Measurements from ENCODE around the gene DNTT.

DNTT gene

DNA sequence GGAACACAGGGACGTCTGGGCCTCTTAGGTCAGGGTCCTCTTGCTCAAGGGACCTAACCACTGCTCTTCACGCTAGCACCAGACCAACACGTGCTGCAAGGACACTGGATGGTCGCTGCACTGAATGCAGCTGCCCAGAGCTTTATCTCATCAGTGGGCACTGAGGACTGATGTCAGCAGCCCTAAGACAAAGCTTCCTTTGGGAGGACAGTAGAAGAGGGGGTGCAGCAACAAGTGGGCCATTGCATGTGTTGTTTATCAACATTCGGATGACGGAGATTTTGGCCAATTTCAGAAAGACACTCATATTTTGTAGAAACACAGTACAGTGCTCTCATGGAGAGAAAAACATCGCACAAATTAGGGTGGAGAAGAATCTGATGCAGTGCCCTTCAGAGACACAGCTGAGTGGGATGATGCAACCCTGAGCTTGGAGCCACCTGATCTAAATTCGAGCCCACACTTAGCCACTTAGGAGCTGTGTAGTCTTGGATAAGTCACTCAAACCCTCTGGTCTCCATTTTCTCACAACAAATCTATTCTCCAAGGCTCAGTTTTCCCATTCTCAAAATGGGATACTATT lies 52.9 kb downstream of the DNTT start:
- no peak overlapping the region for H3K4me3 ChIP-seq
- no peak for DNase-seq (ENCODE audit: low read depth, low spot score)
- no peak overlapping the region for H3K9ac ChIP-seq (ENCODE audit: insufficient read length)
- no peaks in the 10 kb centered on the region for H3K36me3 ChIP-seq (ENCODE audit: insufficient read depth, low read length)
- TF ChIP-seq EZH2 (IDR thresholded peaks at IDR 0.05) = no peak
- no peak for TF ChIP-seq POLR2AphosphoS5 (IDR thresholded peaks at IDR 0.05; ENCODE audit: borderline replicate concordance, low read depth, low read length)
- no peak for TF ChIP-seq FOXP2 (optimal IDR thresholded peaks at IDR 0.05; ENCODE audit: control extremely low read depth, extremely low read length, insufficient read depth)
- no peak overlapping the region for H3K27ac ChIP-seq
- no peaks in the 10 kb centered on the region for H3K9me3 ChIP-seq (ENCODE audit: low read depth, low read length)

GRCh38 chr10:96358851-96359540 lies 54.8 kb downstream of the DNTT start, which contains the start of gene OPALIN:
OPALIN (minus strand) TSS chr10:96359002; CDS start chr10:96358896, 106 bp downstream.
- no peak within 1 kb of the TSS for H3K4me3 ChIP-seq
- TF ChIP-seq EZH2 (IDR thresholded peaks at IDR 0.05) (no peak), POLR2AphosphoS5 (IDR thresholded peaks at IDR 0.05; ENCODE audit: borderline replicate concordance, low read depth, low read length) (no peak), FOXP2 (optimal IDR thresholded peaks at IDR 0.05; ENCODE audit: control extremely low read depth, extremely low read length, insufficient read depth) (no peak)
- H3K27ac ChIP-seq = no peak within 1 kb of the TSS
- no peaks in the 10 kb centered on the region for H3K36me3 ChIP-seq (ENCODE audit: insufficient read depth, low read length)
- no peak within 1 kb of the TSS for H3K9ac ChIP-seq (ENCODE audit: insufficient read length)
- no peak for DNase-seq (ENCODE audit: low read depth, low spot score)
- no peaks in the 10 kb centered on the region for H3K9me3 ChIP-seq (ENCODE audit: low read depth, low read length)

GRCh38 chr10:96359616-96360015 lies 55.4 kb downstream of the DNTT start:
- TF ChIP-seq EZH2 (IDR thresholded peaks at IDR 0.05) = no peak
- TF ChIP-seq POLR2AphosphoS5 (IDR thresholded peaks at IDR 0.05; ENCODE audit: borderline replicate concordance, low read depth, low read length) = no peak
- no peak for TF ChIP-seq FOXP2 (optimal IDR thresholded peaks at IDR 0.05; ENCODE audit: control extremely low read depth, extremely low read length, insufficient read depth)
- no peak overlapping the region for H3K9ac ChIP-seq (ENCODE audit: insufficient read length)
- no peak for DNase-seq (ENCODE audit: low read depth, low spot score)
- H3K36me3 ChIP-seq (ENCODE audit: insufficient read depth, low read length) = no peaks in the 10 kb centered on the region
- H3K27ac ChIP-seq = no peak overlapping the region
- H3K4me3 ChIP-seq = no peak overlapping the region
- H3K9me3 ChIP-seq (ENCODE audit: low read depth, low read length) = no peaks in the 10 kb centered on the region

DNA sequence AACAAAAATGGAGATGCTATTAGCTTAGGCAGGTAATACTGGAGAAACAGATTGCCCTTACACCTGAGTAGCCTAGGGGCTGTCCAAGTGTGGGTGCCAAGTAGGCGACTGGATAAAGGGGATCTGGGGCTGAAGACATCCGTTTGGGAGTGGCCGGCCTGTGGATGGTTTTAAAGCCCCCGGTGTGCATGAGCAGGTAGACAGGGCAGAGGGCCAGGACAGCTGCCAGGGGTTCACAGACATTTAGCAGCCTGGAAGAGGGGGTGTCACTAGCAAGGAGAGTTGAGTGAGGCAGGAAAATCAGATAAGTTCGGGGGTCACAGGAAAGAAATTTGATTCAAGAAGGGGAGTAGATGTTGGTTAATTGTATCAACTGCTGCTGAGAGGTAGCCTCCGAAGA lies 56.1 kb downstream of the DNTT start:
- TF ChIP-seq POLR2AphosphoS5 (IDR thresholded peaks at IDR 0.05; ENCODE audit: borderline replicate concordance, low read depth, low read length) = no peak
- TF ChIP-seq EZH2 (IDR thresholded peaks at IDR 0.05) = no peak
- no peak for TF ChIP-seq FOXP2 (optimal IDR thresholded peaks at IDR 0.05; ENCODE audit: control extremely low read depth, extremely low read length, insufficient read depth)

GRCh38 chr10:96360766-96361165 lies 56.5 kb downstream of the DNTT start:
- H3K4me3 ChIP-seq = no peak overlapping the region
- no peaks in the 10 kb centered on the region for H3K9me3 ChIP-seq (ENCODE audit: low read depth, low read length)
- H3K27ac ChIP-seq = no peak overlapping the region
- no peak for DNase-seq (ENCODE audit: low read depth, low spot score)
- H3K36me3 ChIP-seq (ENCODE audit: insufficient read depth, low read length) = no peaks in the 10 kb centered on the region
- no peak for TF ChIP-seq POLR2AphosphoS5 (IDR thresholded peaks at IDR 0.05; ENCODE audit: borderline replicate concordance, low read depth, low read length)
- no peak for TF ChIP-seq EZH2 (IDR thresholded peaks at IDR 0.05)
- TF ChIP-seq FOXP2 (optimal IDR thresholded peaks at IDR 0.05; ENCODE audit: control extremely low read depth, extremely low read length, insufficient read depth) = no peak
- no peak overlapping the region for H3K9ac ChIP-seq (ENCODE audit: insufficient read length)

More for the DNA sequence above, 56.1 kb downstream of the DNTT start:
- Histone ChIP-seq H3K9me3 (ENCODE audit: low read depth, low read length) (no peaks in the 10 kb centered on the region), H3K4me3 (no peak overlapping the region), H3K36me3 (ENCODE audit: insufficient read depth, low read length) (no peaks in the 10 kb centered on the region), H3K27ac (no peak overlapping the region), H3K9ac (ENCODE audit: insufficient read length) (no peak overlapping the region)
- no peak for DNase-seq (ENCODE audit: low read depth, low spot score)

GRCh38 chr10:96365571-96365970 lies 61.3 kb downstream of the DNTT start:
- no peaks in the 10 kb centered on the region for H3K9me3 ChIP-seq (ENCODE audit: low read depth, low read length)
- no peak for DNase-seq (ENCODE audit: low read depth, low spot score)
- no peak overlapping the region for H3K9ac ChIP-seq (ENCODE audit: insufficient read length)
- H3K4me3 ChIP-seq = no peak overlapping the region
- no peak overlapping the region for H3K27ac ChIP-seq
- TF ChIP-seq FOXP2 (optimal IDR thresholded peaks at IDR 0.05; ENCODE audit: control extremely low read depth, extremely low read length, insufficient read depth) (no peak), EZH2 (IDR thresholded peaks at IDR 0.05) (no peak), POLR2AphosphoS5 (IDR thresholded peaks at IDR 0.05; ENCODE audit: borderline replicate concordance, low read depth, low read length) (no peak)
- H3K36me3 ChIP-seq (ENCODE audit: insufficient read depth, low read length) = no peaks in the 10 kb centered on the region

DNA sequence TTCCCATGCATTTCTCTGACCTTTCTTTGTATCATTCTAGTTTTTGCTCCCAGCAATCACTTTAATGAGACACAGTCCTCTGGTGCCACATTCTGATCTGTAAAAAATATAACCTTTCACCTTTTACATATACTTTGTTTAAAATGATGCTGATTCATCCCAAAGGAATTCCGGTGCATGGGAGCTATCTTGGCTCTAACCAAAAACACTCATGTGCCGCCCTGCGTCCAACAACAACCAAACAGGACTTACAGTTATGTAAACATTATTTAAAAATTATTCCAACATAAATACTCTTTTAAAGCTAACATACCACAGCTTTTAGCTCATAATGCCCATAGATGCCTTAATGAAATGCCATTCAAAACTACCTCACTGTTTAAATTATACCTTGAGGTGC lies 62.3 kb downstream of the DNTT start:
- DNase-seq (ENCODE audit: low read depth, low spot score) = no peak
- Histone ChIP-seq H3K27ac (no peak overlapping the region), H3K4me3 (no peak overlapping the region), H3K36me3 (ENCODE audit: insufficient read depth, low read length) (no peaks in the 10 kb centered on the region), H3K9me3 (ENCODE audit: low read depth, low read length) (no peaks in the 10 kb centered on the region), H3K9ac (ENCODE audit: insufficient read length) (no peak overlapping the region)
- TF ChIP-seq POLR2AphosphoS5 (IDR thresholded peaks at IDR 0.05; ENCODE audit: borderline replicate concordance, low read depth, low read length) (no peak), FOXP2 (optimal IDR thresholded peaks at IDR 0.05; ENCODE audit: control extremely low read depth, extremely low read length, insufficient read depth) (no peak), EZH2 (IDR thresholded peaks at IDR 0.05) (no peak)

- Histone ChIP-seq H3K4me3 (no peak overlapping the region), H3K27ac (no peak overlapping the region), H3K9me3 (ENCODE audit: low read depth, low read length) (no peaks in the 10 kb centered on the region), H3K9ac (ENCODE audit: insufficient read length) (no peak overlapping the region), H3K36me3 (ENCODE audit: insufficient read depth, low read length) (no peaks in the 10 kb centered on the region)
- TF ChIP-seq POLR2AphosphoS5 (IDR thresholded peaks at IDR 0.05; ENCODE audit: borderline replicate concordance, low read depth, low read length) (no peak), FOXP2 (optimal IDR thresholded peaks at IDR 0.05; ENCODE audit: control extremely low read depth, extremely low read length, insufficient read depth) (no peak), EZH2 (IDR thresholded peaks at IDR 0.05) (no peak)
- no peak for DNase-seq (ENCODE audit: low read depth, low spot score)
Observed at GRCh38 chr10:96367470-96367869, 63.2 kb downstream of the DNTT start.

Data from SK-N-MC (cell line).